ENCODE data around the gene GMEB1. TPM values are rescaled to one million over a fixed set of nuclear protein-coding genes. Genes with fewer than 3 reads are reported as not detected.

GMEB1 gene
- total RNA-seq, 1 donor from 2014 or later = 9.9 TPM

GRCh38 chr1:28758420-28758819, 89.8 kb downstream of the GMEB1 start:
- no peaks in the 10 kb centered on the region for H3K36me3 ChIP-seq (ENCODE audit: control insufficient read depth, insufficient read depth, low read length)
- TF ChIP-seq CTCF (IDR thresholded peaks at IDR 0.05; ENCODE audit: insufficient read depth, low read length, poor library complexity, severe bottlenecking) = no peak
- H3K27me3 ChIP-seq (ENCODE audit: control insufficient read depth, insufficient read depth, low read length) = no peaks in the 10 kb centered on the region
- no peak for DNase-seq (ENCODE audit: low read depth)
- no peak overlapping the region for H3K4me3 ChIP-seq (ENCODE audit: low read depth, low read length)

- Histone ChIP-seq H3K36me3 (ENCODE audit: control insufficient read depth, insufficient read depth, low read length) (no peaks in the 10 kb centered on the region), H3K4me3 (ENCODE audit: low read depth, low read length) (no peak overlapping the region)
These were observed 90.7 kb downstream of the GMEB1 start for GRCh38 chr1:28759257-28759656.

GRCh38 chr1:28761189-28761588, 92.6 kb downstream of the GMEB1 start:
- TF ChIP-seq CTCF (IDR thresholded peaks at IDR 0.05; ENCODE audit: insufficient read depth, low read length, poor library complexity, severe bottlenecking) = no peak
- DNase-seq (ENCODE audit: low read depth) = no peak
- Histone ChIP-seq H3K36me3 (ENCODE audit: control insufficient read depth, insufficient read depth, low read length) (no peaks in the 10 kb centered on the region), H3K27me3 (ENCODE audit: control insufficient read depth, insufficient read depth, low read length) (no peaks in the 10 kb centered on the region), H3K4me3 (ENCODE audit: low read depth, low read length) (no peak overlapping the region)

More at GRCh38 chr1:28759257-28759656, 90.7 kb downstream of the GMEB1 start:
- H3K27me3 ChIP-seq (ENCODE audit: control insufficient read depth, insufficient read depth, low read length) = no peaks in the 10 kb centered on the region
- no peak for DNase-seq (ENCODE audit: low read depth)
- no peak for TF ChIP-seq CTCF (IDR thresholded peaks at IDR 0.05; ENCODE audit: insufficient read depth, low read length, poor library complexity, severe bottlenecking)

GRCh38 chr1:28766532-28767183, 98.1 kb downstream of the GMEB1 start:
- DNase-seq (ENCODE audit: low read depth) = no peak
- H3K4me3 ChIP-seq (ENCODE audit: low read depth, low read length) = no peak overlapping the region
- H3K27me3 ChIP-seq (ENCODE audit: control insufficient read depth, insufficient read depth, low read length) = no peaks in the 10 kb centered on the region
- TF ChIP-seq CTCF (IDR thresholded peaks at IDR 0.05; ENCODE audit: insufficient read depth, low read length, poor library complexity, severe bottlenecking) = no peak
- no peaks in the 10 kb centered on the region for H3K36me3 ChIP-seq (ENCODE audit: control insufficient read depth, insufficient read depth, low read length)

Other genes with a start within 250 kb of the GMEB1 start
- 37.6 and 45.2 TPM in 2 replicates for gene RCC1, start 162.7 kb upstream of the GMEB1 start, total RNA-seq
- 11.9 and 20.1 TPM in 2 replicates for gene TRNAU1AP, start 115.7 kb upstream of the GMEB1 start, total RNA-seq
- 9.6 and 13.5 TPM in 2 replicates for gene RAB42, start 76.5 kb upstream of the GMEB1 start, total RNA-seq
- 22.4 and 24.6 TPM in 2 replicates for gene TAF12, start 25.7 kb upstream of the GMEB1 start, total RNA-seq
- not detected in 2 replicates for gene RNU11, start 20.2 kb upstream of the GMEB1 start, total RNA-seq
- gene YTHDF2, start 68.2 kb downstream of the GMEB1 start, total RNA-seq = 114 and 131 TPM in 2 replicates
- gene OPRD1, start 143.4 kb downstream of the GMEB1 start, total RNA-seq = 0.21 and 0.34 TPM in 2 replicates
- 40.5 and 40.7 TPM in 2 replicates for gene EPB41, start 245.8 kb downstream of the GMEB1 start, total RNA-seq

Measured in kidney epithelial cell (primary cell).